T-helper 2 cell treated with Interferon-gamma antibody and Interleukin-4, amounts not matched to agents 5 μg/mL and 100 μg/mL, for 36 hours (primary cell): ENCODE results near the gene PSMD12.
"Not testable (repeated sequence)": the region's sequence is repeated elsewhere in the genome, so short reads cannot be mapped to it uniquely, and the experiment has no call there.

Experiments
- DNase-seq: peaks from one replicate; pipeline ENCODE4 v3.0.0; 2021; ENCODE audit warnings: low spot score
- H3K27ac Mint-ChIP-seq: one replicate; pipeline ENCODE4 v1.8.0; 2021; ENCODE audit warnings: mild to moderate bottlenecking, mixed read lengths
- H3K27me3 Mint-ChIP-seq: one replicate; pipeline ENCODE4 v1.8.0; 2021; ENCODE audit warnings: low read depth, mixed read lengths
- H3K36me3 Mint-ChIP-seq: one replicate; pipeline ENCODE4 v1.8.0; 2021; ENCODE audit warnings: low read depth, mixed read lengths
- H3K4me1 Mint-ChIP-seq: one replicate; pipeline ENCODE4 v1.8.0; 2021; ENCODE audit warnings: low read depth, mixed read lengths
- H3K4me3 Mint-ChIP-seq: one replicate; pipeline ENCODE4 v1.8.0; 2022; ENCODE audit warnings: mild to moderate bottlenecking, moderate library complexity, mixed read lengths
- H3K9me3 Mint-ChIP-seq: one replicate; pipeline ENCODE4 v1.8.0; 2021; ENCODE audit warnings: mixed read lengths

The PSMD12 gene

GRCh38 chr17:67399676-67400075, 33.3 kb upstream of the PSMD12 start:
- Mint-ChIP-seq H3K4me1 (peaks cover 44% of the 10 kb centered on the region), H3K27ac (peak overlapping the region; percentile 73), H3K36me3 (peaks cover 15% of the 10 kb centered on the region), H3K27me3 (no peaks in the 10 kb centered on the region), H3K4me3 (peak overlapping the region; percentile 65), H3K9me3 (no peaks in the 10 kb centered on the region)
- DNase-seq: no peak

DNA sequence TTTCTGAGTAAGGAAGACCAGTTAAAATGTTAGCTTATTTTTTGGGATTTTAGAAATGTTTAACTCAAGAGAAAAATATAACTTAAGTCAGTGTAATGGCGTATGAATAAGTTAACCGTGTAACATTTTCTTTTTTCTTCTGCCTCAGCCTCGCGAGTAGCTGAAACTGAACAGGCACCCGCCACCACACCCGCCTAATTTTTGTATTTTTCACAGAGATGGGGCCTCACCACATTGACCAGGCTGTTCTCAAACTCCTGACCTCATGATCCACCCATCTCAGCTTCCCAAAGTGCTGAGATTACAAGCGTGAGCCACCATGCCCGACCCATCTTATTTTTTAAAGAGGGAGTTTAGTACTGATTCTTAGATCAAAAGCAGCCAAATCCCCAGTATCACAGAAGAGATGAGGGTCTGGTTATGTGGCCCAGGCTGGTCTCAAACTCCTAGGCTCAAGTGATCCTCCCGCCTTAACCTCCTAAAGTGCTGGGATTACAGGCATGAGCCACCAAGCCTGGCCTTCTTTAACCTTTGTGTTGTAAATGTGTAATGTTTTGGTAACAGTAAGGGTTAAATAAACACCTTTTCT, 27.5 kb upstream of the PSMD12 start:
- DNase-seq: no peak
- H3K4me3 Mint-ChIP-seq: no peak overlapping the region
- H3K36me3 Mint-ChIP-seq: peaks cover 17% of the 10 kb centered on the region
- H3K27me3 Mint-ChIP-seq: no peaks in the 10 kb centered on the region
- no peaks in the 10 kb centered on the region for H3K9me3 Mint-ChIP-seq
- peaks cover 39% of the 10 kb centered on the region for H3K4me1 Mint-ChIP-seq
- H3K27ac Mint-ChIP-seq: no peak overlapping the region

DNA sequence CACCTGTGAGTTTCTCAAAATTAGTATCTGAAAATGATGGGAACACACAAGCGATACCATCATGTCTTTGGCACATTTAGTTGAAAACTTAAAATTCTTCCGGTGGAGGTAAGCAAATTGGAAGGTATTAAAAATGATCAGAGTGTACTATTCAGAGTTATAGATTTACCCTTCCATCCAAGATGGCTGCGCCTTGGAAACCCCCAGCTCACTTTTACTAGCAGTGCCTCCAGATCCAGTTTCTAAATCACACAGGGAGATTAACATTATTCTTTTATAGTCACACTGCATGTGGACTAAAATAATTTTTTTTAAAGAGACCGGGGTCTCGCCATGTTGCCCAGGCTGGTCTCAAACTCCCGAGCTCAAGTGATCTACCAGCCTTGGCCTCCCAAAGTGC, 25.7 kb upstream of the PSMD12 start:
- Mint-ChIP-seq H3K36me3 (peaks cover 9% of the 10 kb centered on the region), H3K4me1 (peaks cover 39% of the 10 kb centered on the region), H3K27ac (no peak overlapping the region), H3K27me3 (no peaks in the 10 kb centered on the region), H3K9me3 (no peaks in the 10 kb centered on the region), H3K4me3 (no peak overlapping the region)
- no peak for DNase-seq

DNA sequence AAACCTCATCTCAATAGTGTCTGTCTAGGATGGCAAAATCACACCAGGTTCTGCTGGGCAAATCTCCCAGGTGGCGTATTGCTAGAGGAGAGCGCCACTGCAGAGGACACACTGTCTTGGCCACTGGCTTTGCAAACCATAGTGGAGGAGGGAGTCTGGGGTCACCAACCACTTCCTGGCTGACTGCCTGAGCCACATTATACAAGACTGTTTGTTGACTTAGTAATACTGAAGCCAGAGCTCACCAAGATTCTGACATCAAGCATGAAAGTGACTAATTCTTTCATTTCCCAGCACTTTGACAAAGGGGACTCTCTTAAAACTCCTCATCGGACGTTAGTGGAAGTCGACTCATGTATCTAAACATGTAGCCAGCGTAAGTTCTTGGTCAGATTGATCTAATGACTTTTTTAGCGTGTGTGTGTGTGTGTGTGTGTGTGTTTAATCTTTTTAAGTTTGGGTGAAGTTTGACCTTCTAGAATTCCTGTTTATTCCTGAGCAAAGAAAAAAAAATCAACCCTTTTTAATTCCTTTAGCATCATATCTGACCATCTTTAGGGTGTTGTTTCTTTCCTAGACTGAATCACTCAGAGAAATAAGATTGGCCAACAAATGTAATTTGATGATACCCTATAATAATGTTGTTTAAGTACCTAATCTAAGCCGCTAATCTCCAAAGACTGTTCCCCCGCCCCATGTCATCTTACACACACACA, 24.4 kb upstream of the PSMD12 start:
- Mint-ChIP-seq H3K4me1 (peaks cover 44% of the 10 kb centered on the region), H3K4me3 (peak overlapping the region; percentile 73), H3K36me3 (peaks cover 9% of the 10 kb centered on the region), H3K9me3 (no peaks in the 10 kb centered on the region), H3K27me3 (no peaks in the 10 kb centered on the region), H3K27ac (peak overlapping the region; percentile 87)
- peak; percentile 83 for DNase-seq

DNA sequence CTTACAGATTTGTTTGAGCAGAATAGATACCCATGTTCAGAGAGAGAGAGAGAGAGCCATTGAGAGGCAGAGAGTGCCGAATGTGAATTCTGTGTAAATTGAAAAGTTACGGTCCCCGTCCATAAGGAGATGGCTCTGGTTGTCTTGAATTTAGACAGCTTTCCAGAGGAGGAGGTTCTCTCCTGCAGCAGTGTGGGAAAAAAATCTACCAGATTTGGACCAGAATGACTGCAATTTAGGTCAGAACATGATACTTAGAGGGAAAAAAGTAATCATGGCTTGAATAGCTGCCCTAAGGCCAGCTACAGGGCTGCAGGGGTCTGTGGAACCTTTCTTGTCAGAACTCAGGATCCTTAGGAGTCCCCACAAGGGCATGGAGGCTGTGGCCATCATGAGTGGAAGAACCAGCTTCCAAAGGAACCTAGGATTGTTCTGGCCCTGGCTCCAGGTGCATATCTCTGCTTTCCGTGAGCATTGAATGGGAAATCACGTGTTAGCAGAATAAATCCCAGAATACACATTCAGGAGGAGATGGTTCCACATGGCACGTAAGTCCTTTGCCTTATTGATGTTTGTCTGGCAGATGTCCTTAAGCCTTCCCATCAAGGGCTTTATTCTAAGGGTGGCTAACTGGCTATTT, 23.7 kb upstream of the PSMD12 start:
- H3K27me3 Mint-ChIP-seq: no peaks in the 10 kb centered on the region
- peak overlapping the region; percentile 73 for H3K4me3 Mint-ChIP-seq
- H3K36me3 Mint-ChIP-seq: peaks cover 9% of the 10 kb centered on the region
- no peak for DNase-seq
- H3K27ac Mint-ChIP-seq: peak overlapping the region; percentile 87
- no peaks in the 10 kb centered on the region for H3K9me3 Mint-ChIP-seq
- H3K4me1 Mint-ChIP-seq: peaks cover 44% of the 10 kb centered on the region

DNA sequence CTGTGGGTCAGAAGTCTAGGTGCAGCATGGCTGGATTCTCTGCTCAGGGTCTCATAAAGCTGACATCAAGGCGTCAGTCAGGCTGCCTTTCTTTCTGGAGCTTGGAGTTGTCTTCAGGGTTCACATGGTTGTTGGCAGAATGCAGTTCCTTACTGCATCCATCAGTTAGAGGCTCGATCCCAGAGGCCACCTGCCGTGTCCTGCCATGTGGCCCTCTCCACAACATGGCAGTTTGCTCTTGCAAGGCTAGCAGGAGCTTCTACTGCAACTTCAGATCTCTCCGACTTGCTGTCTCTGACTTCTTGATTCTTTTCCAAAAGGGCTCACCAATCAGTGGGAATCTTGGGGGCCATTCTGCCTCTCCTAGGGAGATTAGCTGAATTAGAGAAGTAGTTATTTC, 22.6 kb upstream of the PSMD12 start:
- Mint-ChIP-seq H3K27me3 (no peaks in the 10 kb centered on the region), H3K4me3 (no peak overlapping the region), H3K27ac (no peak overlapping the region), H3K4me1 (peaks cover 44% of the 10 kb centered on the region), H3K36me3 (peaks cover 9% of the 10 kb centered on the region), H3K9me3 (no peaks in the 10 kb centered on the region)
- no peak for DNase-seq

DNA sequence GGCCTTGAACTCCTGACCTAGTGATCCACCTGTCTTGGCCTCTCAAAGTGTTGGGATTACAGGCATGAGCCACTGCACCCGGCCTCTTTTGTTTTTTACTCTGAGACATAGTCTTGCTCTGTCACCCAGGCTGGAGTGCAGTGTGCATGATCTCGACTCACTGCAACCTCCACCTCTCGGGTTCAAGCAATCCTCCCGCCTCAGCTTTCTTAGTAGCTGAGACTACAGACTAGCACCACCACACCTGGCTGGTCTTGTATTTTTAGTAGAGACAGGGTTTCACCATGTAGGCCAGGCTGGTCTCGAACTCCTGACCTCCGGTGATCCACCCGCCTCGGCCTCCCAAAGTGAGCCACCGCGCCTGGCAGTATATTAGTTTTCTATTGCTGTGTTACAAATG, 22.2 kb upstream of the PSMD12 start:
- H3K27me3 Mint-ChIP-seq, H3K4me3 Mint-ChIP-seq, H3K36me3 Mint-ChIP-seq, H3K9me3 Mint-ChIP-seq, DNase-seq, H3K27ac Mint-ChIP-seq: not testable (repeated sequence)
- H3K4me1 Mint-ChIP-seq: peaks cover 44% of the 10 kb centered on the region

DNA sequence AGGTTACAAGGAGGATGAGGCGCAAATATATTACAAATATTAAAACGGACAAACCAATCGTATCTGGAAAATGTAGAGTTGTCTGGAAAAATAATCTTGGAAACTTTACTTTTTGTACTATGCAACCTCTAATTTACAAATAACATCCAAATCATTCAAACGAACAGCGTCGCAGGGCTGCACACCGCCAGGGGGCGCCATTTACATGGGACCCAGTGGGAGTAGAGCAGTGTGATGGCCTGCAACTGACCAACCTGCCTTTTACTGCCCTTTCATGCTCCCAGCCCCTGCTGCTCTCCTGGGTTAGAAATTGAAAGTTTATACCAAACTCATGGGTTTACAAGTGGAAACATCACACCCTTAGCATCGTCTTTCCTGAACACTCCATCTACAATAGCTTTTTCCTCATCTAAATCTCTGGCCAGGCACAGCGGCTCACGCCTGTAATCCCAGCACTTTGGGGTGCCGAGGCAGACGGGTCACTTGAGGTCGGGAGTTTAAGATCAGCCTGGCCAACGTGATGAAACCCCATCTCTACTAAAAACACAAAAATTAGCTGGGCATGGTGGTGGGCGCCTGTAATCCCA, 20.7 kb upstream of the PSMD12 start:
- Mint-ChIP-seq H3K27me3 (no peaks in the 10 kb centered on the region), H3K4me3 (no peak overlapping the region), H3K4me1 (peaks cover 41% of the 10 kb centered on the region), H3K36me3 (peaks cover 8% of the 10 kb centered on the region), H3K27ac (no peak overlapping the region), H3K9me3 (no peaks in the 10 kb centered on the region)
- peak; percentile 52 for DNase-seq

DNA sequence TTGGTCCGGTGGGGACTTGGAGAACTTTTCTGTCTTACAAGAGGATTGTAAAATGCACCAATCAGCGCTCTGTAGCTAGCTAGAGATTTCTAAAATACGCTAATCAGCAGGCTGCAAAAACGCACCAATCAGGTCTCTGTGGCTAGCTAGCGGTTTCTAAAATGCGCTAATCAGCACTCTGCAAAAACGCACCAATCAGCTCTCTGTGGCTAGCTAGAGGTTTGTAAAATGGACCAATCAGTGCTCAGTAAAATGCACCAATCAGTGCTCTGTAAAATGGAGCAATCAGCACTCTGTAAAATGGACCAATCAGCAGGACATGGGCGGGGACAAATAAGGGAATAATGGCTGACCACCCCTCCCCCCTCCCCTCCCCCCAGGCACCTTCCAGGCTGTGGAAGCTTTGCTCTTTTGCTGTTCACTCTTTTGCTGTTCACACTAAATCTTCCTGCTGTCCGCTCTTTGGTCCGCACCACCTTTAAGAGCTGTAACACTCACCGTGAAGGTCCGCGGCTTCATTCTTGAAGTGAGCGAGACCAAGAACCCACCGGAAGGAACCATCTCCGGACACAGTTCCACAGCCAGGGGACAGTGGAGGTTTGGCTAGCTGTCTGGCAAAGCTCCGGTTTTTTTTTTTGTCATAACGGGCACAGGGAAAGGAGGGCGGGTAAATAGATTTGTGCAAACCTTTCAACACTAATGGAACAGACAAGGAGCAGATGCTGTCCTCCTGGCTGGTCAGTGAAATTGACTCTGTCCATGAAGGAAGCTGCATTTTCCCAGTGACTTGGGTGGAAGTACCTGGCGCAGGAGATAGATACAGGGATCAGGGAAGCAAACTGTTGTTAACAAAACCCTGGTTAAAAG, 19.0 kb upstream of the PSMD12 start:
- Mint-ChIP-seq H3K36me3 (no peaks in the 10 kb centered on the region), H3K9me3 (no peaks in the 10 kb centered on the region), H3K27ac (no peak overlapping the region), H3K27me3 (no peaks in the 10 kb centered on the region), H3K4me3 (no peak overlapping the region), H3K4me1 (peaks cover 29% of the 10 kb centered on the region)
- DNase-seq: no peak

DNA sequence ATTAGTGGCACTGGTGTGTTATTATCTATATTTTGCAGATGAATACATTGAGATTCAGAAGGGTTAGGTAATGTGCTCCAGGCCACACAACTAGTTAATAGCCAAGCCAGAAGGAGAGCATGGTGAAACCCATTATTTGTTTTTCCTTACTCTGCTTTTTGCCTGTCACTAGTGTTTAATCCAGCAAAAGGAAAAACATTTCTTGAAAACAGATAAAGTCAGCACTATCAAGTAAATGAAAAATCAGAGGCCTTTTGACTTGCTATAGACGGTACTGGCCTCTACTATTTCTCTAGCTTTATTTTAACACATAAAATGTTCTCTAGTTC, 15.5 kb upstream of the PSMD12 start:
- peaks cover 6% of the 10 kb centered on the region for H3K27me3 Mint-ChIP-seq
- H3K36me3 Mint-ChIP-seq: peaks cover 10% of the 10 kb centered on the region
- H3K4me3 Mint-ChIP-seq: no peak overlapping the region
- peaks cover 16% of the 10 kb centered on the region for H3K4me1 Mint-ChIP-seq
- H3K27ac Mint-ChIP-seq: no peak overlapping the region
- DNase-seq: no peak
- H3K9me3 Mint-ChIP-seq: no peaks in the 10 kb centered on the region

GRCh38 chr17:67379251-67379630, 12.9 kb upstream of the PSMD12 start:
- Mint-ChIP-seq H3K9me3 (no peaks in the 10 kb centered on the region), H3K4me1 (peaks cover 25% of the 10 kb centered on the region), H3K36me3 (peaks cover 10% of the 10 kb centered on the region), H3K4me3 (peak overlapping the region; percentile 86), H3K27ac (peak overlapping the region; percentile 86), H3K27me3 (peaks cover 25% of the 10 kb centered on the region)
- no peak for DNase-seq

DNA sequence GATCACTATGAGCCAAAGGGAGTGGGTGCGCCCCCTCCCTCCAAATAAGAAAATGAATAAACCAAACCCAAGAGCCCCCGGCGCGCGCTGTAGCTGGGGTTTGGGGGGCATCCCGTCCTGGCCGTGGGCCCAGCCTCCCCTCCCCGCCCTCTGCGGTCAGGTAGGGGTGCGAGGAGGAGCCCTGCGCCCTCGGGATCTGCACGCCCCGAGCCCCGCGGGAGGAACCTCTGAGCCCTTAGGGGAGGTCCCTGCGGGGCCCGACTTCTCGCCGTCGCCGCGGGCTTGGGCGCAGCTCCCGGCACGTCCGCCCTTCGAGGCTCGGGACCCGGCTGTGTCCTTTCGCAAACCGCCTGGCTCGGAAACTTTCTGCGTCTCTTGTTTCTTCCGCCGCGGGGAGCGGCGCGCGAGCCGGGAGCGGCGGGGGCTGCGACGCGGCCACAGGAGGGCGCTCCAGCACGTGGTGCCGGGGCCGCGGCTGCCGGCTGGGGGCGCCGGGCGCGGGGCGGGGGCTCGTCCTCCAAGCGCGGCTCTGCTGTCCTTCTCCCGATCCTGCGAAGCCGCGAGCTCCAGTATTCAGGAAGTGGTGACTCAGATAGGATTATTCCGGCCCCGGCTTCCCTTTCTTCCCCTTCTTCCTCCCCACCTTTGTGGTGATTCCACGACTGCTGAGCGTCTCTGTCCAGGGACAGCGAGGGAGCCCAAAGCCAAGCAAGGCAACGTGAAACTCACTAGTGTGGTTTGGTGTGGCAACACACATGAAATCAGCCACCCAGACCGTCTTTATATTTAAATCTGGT, 12.3 kb upstream of the PSMD12 start:
- H3K4me1 Mint-ChIP-seq: peaks cover 25% of the 10 kb centered on the region

More for the DNA sequence above, 12.3 kb upstream of the PSMD12 start:
- DNase-seq: peak; percentile 78
- Mint-ChIP-seq H3K9me3 (no peaks in the 10 kb centered on the region), H3K36me3 (peaks cover 10% of the 10 kb centered on the region), H3K4me3 (peak overlapping the region; percentile 86), H3K27ac (peak overlapping the region; percentile 86), H3K27me3 (peaks cover 25% of the 10 kb centered on the region)
